ENCODE measurements around the gene SLC39A11.
"Not testable (repeated sequence)": the region's sequence is repeated elsewhere in the genome, so short reads cannot be mapped to it uniquely, and the experiment has no call there.

DNA sequence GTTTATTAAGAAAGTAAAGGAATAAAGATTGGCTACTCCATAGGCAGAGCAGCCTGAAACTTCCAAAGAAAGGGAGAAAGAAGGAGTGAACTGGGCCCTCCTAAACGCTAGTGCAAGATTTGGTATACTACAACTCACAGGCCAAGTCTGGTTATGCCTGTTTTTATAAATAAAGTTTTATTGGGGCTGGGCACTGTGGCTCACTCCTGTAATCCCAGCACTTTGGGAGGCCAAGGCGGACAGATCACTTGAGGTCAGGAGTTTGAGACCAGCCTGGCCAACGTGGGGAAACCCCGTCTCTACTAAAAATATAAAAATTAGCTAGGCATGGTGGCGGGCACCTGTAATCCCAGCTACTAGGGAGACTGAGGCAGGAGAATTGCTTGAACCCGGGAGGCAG, 39.0 kb upstream of the SLC39A11 start:
- TF ChIP-seq, protein P1, sequence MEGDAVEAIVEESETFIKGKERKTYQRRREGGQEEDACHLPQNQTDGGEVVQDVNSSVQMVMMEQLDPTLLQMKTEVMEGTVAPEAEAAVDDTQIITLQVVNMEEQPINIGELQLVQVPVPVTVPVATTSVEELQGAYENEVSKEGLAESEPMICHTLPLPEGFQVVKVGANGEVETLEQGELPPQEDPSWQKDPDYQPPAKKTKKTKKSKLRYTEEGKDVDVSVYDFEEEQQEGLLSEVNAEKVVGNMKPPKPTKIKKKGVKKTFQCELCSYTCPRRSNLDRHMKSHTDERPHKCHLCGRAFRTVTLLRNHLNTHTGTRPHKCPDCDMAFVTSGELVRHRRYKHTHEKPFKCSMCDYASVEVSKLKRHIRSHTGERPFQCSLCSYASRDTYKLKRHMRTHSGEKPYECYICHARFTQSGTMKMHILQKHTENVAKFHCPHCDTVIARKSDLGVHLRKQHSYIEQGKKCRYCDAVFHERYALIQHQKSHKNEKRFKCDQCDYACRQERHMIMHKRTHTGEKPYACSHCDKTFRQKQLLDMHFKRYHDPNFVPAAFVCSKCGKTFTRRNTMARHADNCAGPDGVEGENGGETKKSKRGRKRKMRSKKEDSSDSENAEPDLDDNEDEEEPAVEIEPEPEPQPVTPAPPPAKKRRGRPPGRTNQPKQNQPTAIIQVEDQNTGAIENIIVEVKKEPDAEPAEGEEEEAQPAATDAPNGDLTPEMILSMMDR (IDR thresholded peaks at IDR 0.05; ENCODE audit: low read depth, low read length), result not testable (repeated sequence)
- TF ChIP-seq EZH2phosphoT487 (IDR thresholded peaks at IDR 0.05; ENCODE audit: low read depth), result not testable (repeated sequence)

Measured in OCI-LY3 (cell line).